CD4-positive, alpha-beta T cell (primary cell): Measurements from ENCODE around the gene CREB3L1. TPM values are rescaled to one million over a fixed set of nuclear protein-coding genes. Genes with fewer than 3 reads are reported as not detected.
A peak's percentile ranks its signal among the peaks of the same experiment; 100 is the strongest.

ENCODE experiments used
- ATAC-seq: fragments of 200-7000 bp; cut with Tn5 transposase; one replicate; pipeline ENCODE4 v1.10.0; 2022; ENCODE audit warnings: mild to moderate bottlenecking; ENCODE audit not compliant: poor library complexity
- CTCF ChIA-PET: fragments of 350-600 bp; sonication (Branson Sonifier 250); formaldehyde crosslinking; loops from one replicate; lab custom pipeline; 2021; ENCODE audit warnings: antibody characterized with exemption, inconsistent platforms; lab: Charles Lee
- POLR2A ChIA-PET: fragments of 350-600 bp; sonication (Branson Sonifier 250); formaldehyde crosslinking; loops from one replicate; lab custom pipeline; 2021; ENCODE audit warnings: antibody characterized with exemption, inconsistent platforms; lab: Charles Lee
- DNase-seq, 14 experiments: peaks; one replicate each; pipeline ENCODE4 v3.0.0-alpha.2; 2013 to 2020; ENCODE audit warnings: mixed read lengths in 2 of 14
- H3K27ac ChIP-seq, 2 donors: one replicate each; pipeline versions ENCODE4 v1.5.1 to v1.7.0; 2013; ENCODE audit warnings: low read length in 2 of 2, low read depth in 1 of 2, mild to moderate bottlenecking in 1 of 2
- H3K27me3 ChIP-seq, 2 experiments: 1 replicate in 1 of 2; 2 replicates in 1 of 2; pipeline versions ENCODE4 v1.6.1 to v1.7.0; 2013; ENCODE audit warnings: low read length in 2 of 2, control low read depth in 1 of 2, mild to moderate bottlenecking in 1 of 2, moderate library complexity in 1 of 2; ENCODE audit not compliant: insufficient read depth in 2 of 2, control insufficient read depth in 1 of 2
- H3K36me3 ChIP-seq: one replicate; pipeline ENCODE4 v1.6.1; 2013; ENCODE audit warnings: low read length, control low read depth; ENCODE audit not compliant: insufficient read depth
- H3K4me1 ChIP-seq: one replicate; pipeline ENCODE4 v1.6.1; 2013; ENCODE audit warnings: low read length, control low read depth; ENCODE audit not compliant: insufficient read depth
- H3K4me3 ChIP-seq: one replicate; pipeline ENCODE4 v1.5.1; 2013; ENCODE audit warnings: mild to moderate bottlenecking, low read length, moderate library complexity
- H3K9me3 ChIP-seq, 2 experiments: 1 replicate in 1 of 2; 2 replicates in 1 of 2; pipeline versions ENCODE4 v1.6.1 to v1.7.0; 2013; ENCODE audit warnings: low read length in 2 of 2, mild to moderate bottlenecking in 2 of 2, control low read depth in 1 of 2, moderate library complexity in 1 of 2; ENCODE audit not compliant: control insufficient read depth in 1 of 2, insufficient read depth in 1 of 2
- H3K27ac Mint-ChIP-seq: one replicate; pipeline ENCODE4 v1.8.0; 2020; ENCODE audit warnings: mixed read lengths
- H3K27me3 Mint-ChIP-seq: one replicate; pipeline ENCODE4 v1.8.0; 2021; ENCODE audit warnings: mixed read lengths
- H3K36me3 Mint-ChIP-seq: one replicate; pipeline ENCODE4 v1.8.0; 2021; ENCODE audit warnings: low read depth, mixed read lengths
- H3K4me1 Mint-ChIP-seq: one replicate; pipeline ENCODE4 v1.8.0; 2021; ENCODE audit warnings: low read depth, mixed read lengths
- H3K4me3 Mint-ChIP-seq: one replicate; pipeline ENCODE4 v1.8.0; 2020; ENCODE audit warnings: mild to moderate bottlenecking, mixed read lengths
- H3K9me3 Mint-ChIP-seq: one replicate; pipeline ENCODE4 v1.8.0; 2020; ENCODE audit warnings: mixed read lengths
- intact Hi-C, 2 experiments: fragments of 100-400 bp; cut with DNase I in 1 of 2; cut with micrococcal nuclease in 1 of 2; formaldehyde crosslinking; loops; one replicate each; pipeline versions ENCODE4 v1.15.1 to v1.9.0; 2023 to 2025; cut with DNase I, micrococcal nuclease
- total RNA-seq, 174 experiments: library from RNA in 2 of 174; stranded (reverse) in 2 of 174; gene quantifications; one replicate each; pipeline ENCODE4 v1.2.3 and lab custom pipeline; 2021 to 2026
- TF ChIP-seq, protein P1 (sequence below): fragments of 200-600 bp; IDR thresholded peaks from one replicate; pipeline ENCODE4 v1.8.0; 2022; ENCODE audit warnings: antibody characterized with exemption, mild to moderate bottlenecking

CREB3L1 gene
- total RNA-seq, 2 experiments from 2014 or later = not detected

DNA sequence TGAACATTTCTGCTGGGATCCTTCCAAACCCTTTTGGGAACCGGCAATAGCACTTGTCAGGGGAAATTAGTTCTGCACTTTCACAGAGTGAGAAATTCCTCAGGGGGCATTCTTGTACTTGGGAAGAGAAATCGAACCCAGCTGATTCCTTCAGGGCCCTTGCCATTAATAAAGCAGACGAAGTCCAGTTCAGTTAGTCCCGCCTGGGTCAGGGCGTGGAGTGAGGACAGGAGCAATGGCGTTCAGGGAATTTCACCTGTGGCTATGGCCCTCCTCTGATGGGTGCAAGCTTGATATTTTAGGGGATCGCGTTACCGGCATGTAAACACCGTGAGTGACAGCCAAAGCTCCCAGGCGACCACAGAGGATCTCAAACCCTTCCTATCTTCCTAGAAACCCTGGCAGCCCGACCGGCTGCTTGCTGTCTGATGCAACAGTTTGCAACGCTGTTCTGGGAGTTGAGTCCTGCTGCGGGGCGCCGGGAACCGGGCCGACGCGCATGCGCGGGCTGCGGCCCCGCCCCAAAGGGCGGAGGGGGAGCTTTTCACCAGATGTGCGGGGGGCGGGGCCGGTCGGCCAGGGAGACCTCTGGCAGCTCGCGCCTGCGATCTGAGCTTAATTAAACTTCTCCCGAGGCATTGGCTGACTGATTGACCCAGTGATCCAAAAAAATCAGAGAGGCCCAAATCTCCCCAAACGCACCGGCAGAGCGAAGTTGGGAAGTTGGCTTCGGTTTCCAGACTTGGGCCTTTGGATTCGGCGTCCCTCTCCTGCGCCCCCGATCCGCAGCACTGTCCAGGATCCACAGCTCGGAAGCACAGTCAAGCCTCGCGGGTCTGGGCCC, 34.3 kb upstream of the CREB3L1 start:
- H3K36me3 Mint-ChIP-seq = no peaks in the 10 kb centered on the region
- TF ChIP-seq, protein P1, sequence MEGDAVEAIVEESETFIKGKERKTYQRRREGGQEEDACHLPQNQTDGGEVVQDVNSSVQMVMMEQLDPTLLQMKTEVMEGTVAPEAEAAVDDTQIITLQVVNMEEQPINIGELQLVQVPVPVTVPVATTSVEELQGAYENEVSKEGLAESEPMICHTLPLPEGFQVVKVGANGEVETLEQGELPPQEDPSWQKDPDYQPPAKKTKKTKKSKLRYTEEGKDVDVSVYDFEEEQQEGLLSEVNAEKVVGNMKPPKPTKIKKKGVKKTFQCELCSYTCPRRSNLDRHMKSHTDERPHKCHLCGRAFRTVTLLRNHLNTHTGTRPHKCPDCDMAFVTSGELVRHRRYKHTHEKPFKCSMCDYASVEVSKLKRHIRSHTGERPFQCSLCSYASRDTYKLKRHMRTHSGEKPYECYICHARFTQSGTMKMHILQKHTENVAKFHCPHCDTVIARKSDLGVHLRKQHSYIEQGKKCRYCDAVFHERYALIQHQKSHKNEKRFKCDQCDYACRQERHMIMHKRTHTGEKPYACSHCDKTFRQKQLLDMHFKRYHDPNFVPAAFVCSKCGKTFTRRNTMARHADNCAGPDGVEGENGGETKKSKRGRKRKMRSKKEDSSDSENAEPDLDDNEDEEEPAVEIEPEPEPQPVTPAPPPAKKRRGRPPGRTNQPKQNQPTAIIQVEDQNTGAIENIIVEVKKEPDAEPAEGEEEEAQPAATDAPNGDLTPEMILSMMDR = no peak
- CTCF ChIA-PET = interaction anchor here (0.9 to 2.8 kb wide), 6 partner anchors 52 to 124 kb away, joined by 3 to 12 read pairs (median 4); partner anchors contain the start of gene DGKZ
- no peak overlapping the region for H3K27ac Mint-ChIP-seq
- H3K27ac ChIP-seq = no peak overlapping the region
- intact Hi-C loops = loop anchor here (5.0 to 10.0 kb wide), 3 partner anchors 372 to 398 kb away; partner anchors contain the start of genes ATG13 (in 2 of the 2), HARBI1 (in 2 of the 2) and CRY2 (in 1 of the 2)
- peaks cover 5% of the 10 kb centered on the region for H3K4me1 Mint-ChIP-seq
- H3K4me3 Mint-ChIP-seq = peak overlapping the region; percentile 85
- peaks cover 7 to 8% of the 10 kb centered on the region in 2 experiments for H3K27me3 ChIP-seq
- DNase-seq (peak; percentile 70 to 95 (median 85)), ATAC-seq (peak; percentile 67)
- peak overlapping the region; percentile 58 for H3K4me3 ChIP-seq
- POLR2A ChIA-PET = interaction anchor here (0.8 to 2.4 kb wide), 9 partner anchors 8 to 428 kb away, joined by 3 to 7 read pairs (median 3); partner anchors contain the start of gene MDK
- no peaks in the 10 kb centered on the region for H3K36me3 ChIP-seq
- peaks cover 15% of the 10 kb centered on the region for H3K27me3 Mint-ChIP-seq
- H3K9me3 Mint-ChIP-seq = no peaks in the 10 kb centered on the region
- H3K4me1 ChIP-seq = peaks cover 26% of the 10 kb centered on the region
- no peaks in the 10 kb centered on the region for H3K9me3 ChIP-seq

DNA sequence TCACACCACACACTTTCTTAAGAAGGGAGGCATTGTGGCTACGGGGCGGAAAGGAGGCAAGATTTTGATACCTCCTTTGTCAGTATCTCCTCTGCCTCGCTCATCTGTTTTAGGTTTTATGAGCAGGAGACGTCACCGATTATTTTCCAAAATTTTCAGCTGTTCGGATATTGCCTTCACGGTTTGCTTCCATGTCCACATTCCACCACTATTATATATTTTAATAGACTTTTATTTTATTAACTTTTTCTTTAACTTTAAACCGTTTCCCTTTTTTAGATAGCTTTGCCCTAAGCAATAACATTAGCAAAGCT, 33.7 kb upstream of the CREB3L1 start:
- H3K4me3 Mint-ChIP-seq = peak overlapping the region; percentile 85
- Histone ChIP-seq H3K27ac (no peak overlapping the region), H3K4me3 (peak overlapping the region; percentile 58), H3K4me1 (peaks cover 21% of the 10 kb centered on the region), H3K27me3 (peaks cover 3% of the 10 kb centered on the region in 2 experiments), H3K9me3 (no peaks in the 10 kb centered on the region), H3K36me3 (no peaks in the 10 kb centered on the region)
- TF ChIP-seq, protein P1 = no peak
- DNase-seq (no peak), ATAC-seq (no peak)
- ChIA-PET CTCF (interaction anchor here (1.1 to 2.8 kb wide), 4 partner anchors 52 to 123 kb away, joined by 3 to 12 read pairs (median 6); no protein-coding TSS in a partner anchor), POLR2A (interaction anchor here (0.6 to 2.4 kb wide), 8 partner anchors 9 to 427 kb away, joined by 3 to 7 read pairs (median 4); no protein-coding TSS in a partner anchor)
- no peaks in the 10 kb centered on the region for H3K4me1 Mint-ChIP-seq
- no peak overlapping the region for H3K27ac Mint-ChIP-seq
- peaks cover 10% of the 10 kb centered on the region for H3K27me3 Mint-ChIP-seq
- H3K36me3 Mint-ChIP-seq = no peaks in the 10 kb centered on the region
- intact Hi-C loops = loop anchor here (5.0 to 10.0 kb wide), 3 partner anchors 371 to 399 kb away; partner anchors contain the start of genes ATG13 (in 2 of the 2), HARBI1 (in 2 of the 2) and CRY2 (in 1 of the 2)
- H3K9me3 Mint-ChIP-seq = no peaks in the 10 kb centered on the region

DNA sequence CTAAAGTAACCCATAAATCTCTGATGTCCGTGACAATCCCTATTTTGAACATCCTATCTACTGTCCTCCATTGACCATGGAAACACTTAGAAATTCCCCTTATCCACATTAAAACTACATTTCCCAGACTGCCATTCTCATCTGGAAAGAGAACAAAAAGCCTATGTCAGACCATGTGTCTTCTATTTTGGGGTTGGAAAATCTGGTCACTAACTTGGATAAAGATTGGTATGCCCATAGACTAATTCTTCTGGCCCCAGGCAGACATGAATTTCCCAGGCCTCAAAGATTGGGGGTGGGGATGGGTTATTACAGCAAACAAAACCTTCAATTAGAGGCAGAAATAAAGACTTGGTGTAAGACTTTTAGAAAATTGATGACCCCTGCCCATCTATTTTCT, 30.9 kb upstream of the CREB3L1 start:
- CTCF ChIA-PET = no interaction called here
- TF ChIP-seq, protein P1 = no peak

More for the DNA sequence above, 30.9 kb upstream of the CREB3L1 start:
- H3K36me3 ChIP-seq = no peaks in the 10 kb centered on the region
- no peaks in the 10 kb centered on the region for H3K9me3 Mint-ChIP-seq
- ATAC-seq = no peak
- no peak overlapping the region for H3K27ac ChIP-seq
- no peaks in the 10 kb centered on the region for H3K4me1 Mint-ChIP-seq
- intact Hi-C loops = loop anchor here (2.0 to 10.0 kb wide), 4 partner anchors 62 to 402 kb away; partner anchors contain the start of genes ATG13 (in 1 of the 2), CRY2 (in 1 of the 2) and HARBI1 (in 1 of the 2)
- H3K4me3 Mint-ChIP-seq = no peak overlapping the region
- H3K27me3 ChIP-seq = no peaks in the 10 kb centered on the region
- H3K27ac Mint-ChIP-seq = no peak overlapping the region
- H3K4me1 ChIP-seq = peaks cover 13% of the 10 kb centered on the region
- no peaks in the 10 kb centered on the region for H3K36me3 Mint-ChIP-seq
- DNase-seq = no peak
- no peaks in the 10 kb centered on the region for H3K27me3 Mint-ChIP-seq
- H3K4me3 ChIP-seq = no peak overlapping the region
- H3K9me3 ChIP-seq = no peaks in the 10 kb centered on the region
- POLR2A ChIA-PET = no interaction called here
